GM19025 (cell line): Measurements from ENCODE around the gene CFAP210.

Source experiments
- ATAC-seq: cut with Tn5 transposase; IDR thresholded peaks from one replicate; pipeline ENCODE4 v1.9.1; 2021; ENCODE audit warnings: mild to moderate bottlenecking, low read depth, moderate library complexity; ENCODE audit not compliant: unreplicated experiment

The CFAP210 gene

GRCh38 chr2:169676357-169676756, 17.8 kb downstream of the CFAP210 start:
- ATAC-seq, result no peak

DNA sequence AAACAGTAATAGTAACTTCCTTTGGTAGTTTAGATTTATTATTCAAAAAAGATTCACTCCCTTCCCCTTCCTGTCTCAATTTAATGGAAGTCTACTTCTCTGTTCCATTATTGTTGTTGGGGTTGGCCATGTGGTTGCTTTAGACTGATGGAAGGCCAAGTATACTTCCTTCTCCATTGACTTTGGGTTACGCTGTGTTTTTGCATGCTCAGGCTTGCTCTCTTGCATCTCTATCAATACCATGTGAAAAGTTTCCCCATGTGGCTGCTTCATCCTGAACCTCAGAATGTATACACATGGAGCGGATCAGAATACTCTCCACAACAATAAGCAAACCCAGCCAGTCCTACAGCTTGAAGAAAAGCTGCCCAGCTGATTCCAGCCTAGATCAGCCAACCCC, 20.3 kb downstream of the CFAP210 start:
- ATAC-seq, result no peak

DNA sequence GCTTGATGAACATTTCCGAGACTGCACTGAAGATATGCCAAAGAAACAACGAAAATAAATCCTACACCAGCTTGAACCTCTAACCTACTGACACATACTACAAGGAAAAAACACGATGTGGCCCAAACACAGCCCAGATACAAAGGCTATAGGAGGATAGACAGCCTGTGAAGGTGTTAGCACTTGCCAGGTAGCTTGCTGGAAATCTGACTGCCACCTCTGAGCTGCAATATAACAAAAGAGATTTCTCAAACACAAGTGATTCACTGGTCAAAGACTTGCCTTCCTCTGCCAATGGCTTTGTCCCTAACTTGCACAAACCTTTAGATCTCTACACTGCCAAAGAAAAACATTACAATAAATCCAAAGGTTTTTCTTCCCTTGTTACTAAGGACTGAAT, 21.1 kb downstream of the CFAP210 start:
- ATAC-seq, result no peak

DNA sequence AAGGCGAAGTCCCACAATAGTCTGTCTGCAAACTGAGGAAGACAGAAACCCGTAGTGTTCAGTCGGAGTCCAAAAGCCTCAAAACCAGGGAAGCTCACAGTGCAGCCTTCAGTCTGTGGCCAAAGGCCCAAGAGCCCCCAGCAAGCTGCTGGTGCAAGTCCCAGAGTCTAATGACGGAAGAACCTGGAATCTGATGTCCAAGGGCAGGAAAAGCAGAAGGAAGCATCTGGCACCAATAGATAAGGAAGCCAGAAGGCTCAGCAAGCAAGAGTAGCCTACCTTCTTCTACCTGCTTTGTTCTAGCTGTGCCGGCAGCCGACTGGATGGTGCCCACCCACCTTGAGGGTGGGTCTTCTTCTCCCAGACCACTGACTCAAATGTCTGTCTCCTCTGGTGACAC, 21.8 kb downstream of the CFAP210 start:
- ATAC-seq, result no peak

DNA sequence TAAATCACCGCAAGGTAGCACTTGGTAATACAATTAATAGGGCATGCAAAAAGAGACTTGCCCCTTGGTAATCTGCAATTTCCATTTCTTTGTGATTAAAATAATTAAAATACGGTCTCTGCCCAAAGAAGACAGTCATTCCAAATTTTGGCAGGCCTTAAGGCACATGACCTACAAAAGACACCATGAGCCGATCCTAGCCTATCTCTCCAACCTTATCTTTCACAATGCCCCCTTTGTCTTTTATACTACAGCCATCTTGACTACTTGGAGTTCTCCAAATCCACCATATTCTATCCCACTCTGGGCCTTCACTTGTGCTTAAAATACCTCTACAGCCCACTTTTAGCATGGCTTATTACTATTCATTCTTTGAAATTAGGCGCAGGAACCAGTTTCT, 23.3 kb downstream of the CFAP210 start:
- ATAC-seq, result no peak

GRCh38 chr2:169670215-169670651, 24.0 kb downstream of the CFAP210 start:
- no peak for ATAC-seq

DNA sequence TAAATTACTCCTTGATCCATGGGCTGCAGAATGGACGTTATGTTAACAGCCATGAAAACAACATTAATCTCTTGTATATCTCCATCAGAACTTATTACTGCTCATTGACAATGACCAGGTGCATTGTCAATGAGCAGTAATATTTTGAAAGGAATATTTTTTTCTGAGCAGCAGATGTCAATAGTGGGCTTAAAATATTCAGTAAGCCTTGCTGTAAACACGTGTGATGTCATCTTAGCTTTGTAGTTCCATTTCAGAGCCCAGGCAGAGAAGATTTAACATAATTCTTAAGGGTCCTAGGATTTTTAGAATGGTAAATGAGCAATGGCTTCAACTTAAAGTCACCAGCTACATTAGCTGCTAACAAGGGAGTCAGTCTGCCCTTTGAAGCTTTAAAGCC, 26.6 kb downstream of the CFAP210 start:
- ATAC-seq, result no peak

DNA sequence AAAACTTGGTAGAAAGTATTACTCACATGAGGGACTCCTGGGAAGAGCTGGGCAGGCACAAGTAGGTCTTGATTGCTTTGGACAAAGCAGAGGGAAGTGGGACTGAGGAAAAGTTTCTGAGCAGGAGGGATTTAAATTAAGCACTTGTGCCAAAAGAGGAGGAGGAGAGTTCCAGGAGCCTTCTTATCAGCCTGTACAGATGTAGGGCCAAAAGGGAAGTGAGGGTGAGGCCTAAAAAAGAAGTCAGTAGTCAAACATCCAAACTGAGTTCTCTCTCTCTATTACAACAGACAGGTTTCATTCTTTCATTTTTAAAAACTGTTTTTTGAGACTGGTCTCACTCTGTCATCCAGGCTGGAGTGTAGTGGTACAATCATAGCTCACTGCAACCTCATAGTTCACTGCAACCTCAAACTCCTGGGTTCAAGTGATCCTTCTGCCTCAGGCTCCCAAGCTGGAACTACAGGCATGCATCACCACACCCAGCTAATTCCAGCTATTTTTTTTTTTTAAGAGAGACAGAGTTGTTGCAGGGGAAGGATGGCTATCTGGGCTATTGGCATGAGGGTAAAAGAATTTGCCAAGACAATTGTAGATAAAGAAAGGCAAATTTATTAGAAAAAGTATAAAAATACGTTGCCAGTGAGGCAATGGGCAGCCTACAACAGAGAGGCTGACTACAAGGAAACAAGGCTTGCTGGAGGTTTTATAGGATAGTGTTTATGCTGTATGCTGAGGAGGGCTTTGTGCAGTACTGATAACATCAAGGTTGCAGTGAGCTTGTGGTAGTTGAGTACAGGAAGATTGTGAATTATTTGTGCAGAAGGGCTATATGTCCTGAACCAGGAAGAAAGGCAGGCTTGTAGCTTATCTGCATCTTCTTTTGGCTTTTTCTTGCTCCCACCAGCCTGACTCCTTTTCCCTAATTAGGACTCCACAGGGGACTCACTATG, 29.0 kb downstream of the CFAP210 start:
- ATAC-seq, result no peak

DNA sequence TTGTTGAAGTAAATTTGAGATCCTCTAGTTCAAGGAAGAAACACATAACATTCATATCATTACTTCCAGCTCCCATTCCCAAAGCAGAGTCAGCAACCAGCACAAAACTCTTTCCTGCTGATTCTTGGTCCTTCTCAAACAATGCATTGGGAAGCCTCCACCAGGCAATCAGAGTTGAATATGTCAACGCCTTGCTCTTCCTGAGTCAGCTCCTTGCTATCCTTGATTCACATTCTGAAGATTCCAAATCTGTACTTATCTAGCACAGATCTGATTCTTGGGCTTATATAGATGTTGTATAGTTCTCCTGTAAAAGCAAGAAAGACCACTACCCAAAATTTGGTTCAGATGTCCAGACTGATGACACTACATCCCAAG, 29.6 kb downstream of the CFAP210 start:
- ATAC-seq, result no peak

DNA sequence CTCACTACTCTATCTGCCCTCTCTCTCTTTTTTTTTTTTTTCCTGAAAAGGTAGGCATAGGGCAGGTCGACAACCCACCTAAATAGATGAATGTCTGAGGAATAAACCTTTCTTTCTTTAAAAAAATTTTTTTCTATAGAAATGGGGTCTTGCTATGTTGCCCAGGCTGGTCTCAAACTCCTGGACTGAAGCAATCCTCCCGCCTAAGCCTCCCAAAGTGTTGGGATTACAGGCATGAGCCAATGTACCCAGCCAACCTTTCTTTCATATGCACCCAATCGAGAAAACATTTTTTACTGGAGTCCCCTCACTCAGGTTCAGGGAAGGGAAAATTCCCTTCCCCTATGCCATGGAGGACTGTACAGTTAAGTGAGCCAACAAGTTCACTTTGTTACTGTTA, 31.0 kb downstream of the CFAP210 start:
- ATAC-seq, result no peak

DNA sequence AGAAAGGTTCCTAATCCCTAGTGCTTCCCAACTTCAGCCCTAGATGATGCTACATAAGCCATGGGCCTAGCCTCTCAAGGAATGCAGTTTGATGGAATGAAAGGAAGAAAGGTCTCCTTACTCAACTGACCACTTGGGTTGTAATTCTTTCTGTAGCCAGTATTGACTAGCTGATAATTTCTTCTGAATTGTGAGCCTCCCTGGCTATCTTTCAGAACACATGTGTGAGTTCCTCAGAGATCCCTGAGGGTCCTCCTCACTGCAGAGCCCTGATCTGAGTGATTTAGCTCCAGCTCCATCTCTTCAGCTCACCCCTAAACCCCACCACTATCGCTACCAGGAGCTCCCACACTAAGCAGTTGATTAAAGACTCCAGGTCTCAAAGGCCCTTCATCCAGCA, 31.5 kb downstream of the CFAP210 start:
- no peak for ATAC-seq

DNA sequence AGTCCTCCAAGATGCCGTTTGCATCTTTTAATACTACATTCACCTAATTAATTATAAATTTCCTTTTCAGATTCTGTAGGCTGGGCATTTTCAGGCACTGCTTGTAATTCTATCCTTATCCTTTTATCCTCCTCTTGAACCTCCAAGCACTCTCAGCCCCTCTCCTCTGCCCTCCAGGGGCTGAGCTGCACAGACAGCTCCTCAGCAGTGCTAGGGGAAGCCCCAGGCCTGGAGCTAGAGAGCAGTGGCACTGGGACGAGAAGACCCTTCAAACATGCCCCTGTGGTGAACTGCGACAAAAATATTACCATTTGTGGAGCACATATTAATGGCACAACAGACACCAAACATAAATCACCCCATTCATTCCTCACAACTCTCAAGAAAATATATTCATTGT, 32.9 kb downstream of the CFAP210 start:
- no peak for ATAC-seq

DNA sequence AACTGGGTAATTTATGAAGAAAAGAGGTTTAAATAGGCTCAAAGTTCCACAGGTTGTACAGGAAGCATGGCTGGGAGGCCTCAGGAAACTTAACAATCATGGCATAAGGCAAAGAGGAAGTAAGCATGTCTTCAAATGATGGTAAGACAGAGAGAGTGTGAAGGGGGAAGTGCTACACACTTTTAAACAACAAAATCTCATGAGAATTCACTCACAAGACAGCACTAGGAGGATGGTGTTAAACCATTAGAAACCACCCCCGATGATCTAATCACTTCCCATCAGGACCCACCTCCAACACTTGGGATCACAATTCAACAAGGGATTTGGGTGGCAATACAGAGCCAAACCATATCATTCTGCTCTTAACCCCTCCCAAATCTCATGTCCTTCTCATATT, 34.9 kb downstream of the CFAP210 start:
- ATAC-seq, result no peak

- no peak for ATAC-seq
These were observed 35.3 kb downstream of the CFAP210 start for GRCh38 chr2:169658877-169659276.

DNA sequence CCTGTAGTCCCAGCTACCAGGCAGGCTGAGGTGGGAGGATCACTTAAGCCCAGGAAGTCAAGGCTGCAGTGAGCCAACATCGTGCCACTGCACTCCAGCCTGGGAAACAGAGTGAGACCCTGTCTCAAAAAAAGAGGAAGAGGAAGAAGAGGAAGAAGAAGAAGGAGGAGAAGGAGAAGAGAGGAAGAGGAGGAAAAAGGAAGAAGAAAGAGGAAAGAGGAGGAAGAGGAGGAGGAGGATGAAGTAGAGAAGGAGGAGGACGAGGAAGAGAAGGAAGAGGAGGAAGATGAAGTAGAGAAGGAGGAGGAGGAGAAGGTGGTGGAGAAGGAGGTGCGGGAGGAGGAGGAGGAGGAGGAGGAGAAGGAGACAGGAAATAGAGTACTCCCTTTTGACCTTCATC, 38.0 kb downstream of the CFAP210 start:
- no peak for ATAC-seq

DNA sequence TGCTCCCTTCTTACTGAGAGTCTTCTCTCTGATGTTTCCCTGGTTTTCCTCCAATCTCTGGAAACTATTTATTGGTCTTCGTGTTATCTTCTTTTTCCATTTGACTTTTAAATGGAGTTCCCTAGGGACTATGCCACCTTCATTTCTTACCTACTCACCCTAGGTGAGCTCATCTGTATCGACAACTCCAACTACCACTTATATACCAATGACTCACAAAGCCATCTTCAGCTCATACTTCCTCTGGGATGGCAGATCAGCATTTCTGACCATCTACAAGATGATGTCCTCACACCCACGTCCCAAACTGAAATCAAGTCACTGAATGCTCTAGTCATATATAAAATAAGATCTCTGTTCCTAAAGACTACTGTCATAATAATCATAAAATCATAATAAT, 40.6 kb downstream of the CFAP210 start:
- ATAC-seq, result no peak

GRCh38 chr2:169649278-169649677, 44.9 kb downstream of the CFAP210 start:
- ATAC-seq, result no peak

- no peak for ATAC-seq
These were observed 46.7 kb downstream of the CFAP210 start for GRCh38 chr2:169647496-169647895.

DNA sequence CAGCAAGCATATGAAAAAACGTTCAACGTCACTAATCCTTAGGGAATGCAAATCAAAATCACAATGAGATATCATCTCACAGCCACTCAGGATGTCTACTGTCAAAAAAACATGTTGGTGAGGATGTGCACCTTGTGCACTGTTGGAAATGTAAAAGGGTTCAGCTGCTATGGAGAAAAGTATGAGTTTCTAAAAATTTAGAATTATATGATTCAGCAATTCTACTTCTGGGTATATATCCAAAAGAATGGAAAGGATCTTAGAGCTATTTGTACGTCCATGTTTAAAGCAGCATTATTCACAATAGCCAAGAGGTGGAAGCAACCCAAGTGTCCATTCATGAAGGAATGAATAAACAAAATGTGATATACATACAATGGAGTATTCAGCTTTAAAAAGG, 50.0 kb downstream of the CFAP210 start:
- ATAC-seq, result no peak

DNA sequence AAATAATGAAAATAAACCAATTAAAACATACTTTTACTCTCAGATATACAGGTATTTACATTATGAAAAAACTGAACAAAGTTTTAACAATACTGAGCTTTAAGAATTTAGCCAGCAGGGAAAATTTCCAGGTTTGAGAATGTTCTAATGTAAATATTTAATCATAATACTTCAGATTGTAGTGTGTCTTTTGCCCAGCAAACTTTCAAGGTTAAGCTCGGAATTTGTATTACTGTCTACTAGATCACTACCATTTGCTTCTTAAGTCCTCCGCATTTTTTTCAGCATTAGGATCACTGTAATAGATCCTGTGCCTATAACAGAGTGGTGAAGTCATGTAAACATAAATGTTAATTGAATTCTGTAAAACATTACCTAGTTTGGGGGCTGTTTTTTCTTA, 52.7 kb downstream of the CFAP210 start:
- no peak for ATAC-seq

DNA sequence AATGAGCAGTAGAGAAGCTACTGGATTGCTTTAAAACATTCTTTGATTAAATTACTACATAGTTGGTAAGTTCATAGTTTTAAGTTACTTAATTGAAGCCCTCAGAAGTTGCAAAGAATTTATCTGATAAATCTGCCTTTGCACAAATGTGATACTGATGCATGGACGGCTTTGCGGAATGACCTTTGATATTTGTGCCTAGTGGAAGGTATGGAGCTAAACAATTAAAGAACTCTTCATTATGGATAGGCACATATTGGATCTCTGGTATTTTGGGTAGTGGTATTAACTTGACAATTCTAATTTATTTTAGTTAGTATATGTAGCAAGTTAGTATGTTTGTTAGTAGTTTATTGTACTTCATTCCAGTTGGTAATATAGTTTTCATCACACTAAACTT, 54.1 kb downstream of the CFAP210 start:
- no peak for ATAC-seq

DNA sequence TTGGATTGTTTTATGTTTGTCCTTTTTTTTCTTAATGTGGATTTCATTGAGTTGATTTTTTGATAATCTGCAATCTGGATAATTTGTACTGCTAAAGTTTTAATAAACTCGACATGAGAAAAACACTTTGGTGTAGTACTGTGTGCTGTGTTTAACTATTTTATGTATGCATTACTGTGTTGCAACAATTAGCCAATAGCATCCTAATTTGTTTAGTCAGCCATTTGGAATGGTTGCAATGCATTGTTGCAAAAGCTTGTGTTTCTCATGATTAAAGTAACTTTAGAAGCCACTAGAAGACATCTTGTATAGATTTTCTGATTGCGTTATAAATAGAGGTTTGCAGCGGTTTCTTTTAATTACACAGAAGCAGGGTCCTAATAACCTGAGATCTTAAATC, 56.6 kb downstream of the CFAP210 start:
- no peak for ATAC-seq
